A549 (cell line): ENCODE results near the gene IL18RAP. TPM values are rescaled to one million over a fixed set of nuclear protein-coding genes. Genes with fewer than 3 reads are reported as not detected.

ENCODE experiments used
- ATAC-seq, 2 experiments: fragments of 200-7000 bp in 1 of 2; fragments of >200 bp in 1 of 2; cut with Nextera tagmentation in 1 of 2; cut with Tn5 transposase in 1 of 2; 3 replicates each; pipeline versions ENCODE4 v1.8.0 to v1.9.1; 2018 to 2020; ENCODE audit warnings: mild to moderate bottlenecking in 1 of 2, moderate library complexity in 1 of 2
- CTCF ChIA-PET: fragments of 300-600 bp; sonication (Branson Sonifier 250); formaldehyde crosslinking; extraction: SDS; loops from one replicate; lab custom pipeline; 2021; ENCODE audit warnings: antibody characterized with exemption, inconsistent platforms; lab: Yijun Ruan, JAX
- POLR2A ChIA-PET: fragments of 350-600 bp; formaldehyde crosslinking; extraction: SDS; loops from one replicate; lab custom pipeline; 2021; ENCODE audit warnings: antibody characterized with exemption, inconsistent platforms; lab: Yijun Ruan, JAX
- DNase-seq, 2 experiments: peaks; one replicate each; pipeline versions ENCODE4 v3.0.0 to v3.0.0-alpha.2; 2011 to 2016; ENCODE audit warnings: low read depth in 1 of 2, low spot score in 1 of 2
- FAIRE-seq: peaks from 2 replicates; lab custom pipeline; 2011; peaks lifted over from hg19 to GRCh38; lab: Jason Lieb, UNC
- H3K27ac ChIP-seq, 2 experiments: fragments of >200 bp; sonication (Bioruptor Twin); formaldehyde crosslinking; 3 replicates each; pipeline ENCODE4 v1.5.1; 2016 to 2017
- H3K4me1 ChIP-seq: fragments of >200 bp; sonication (Bioruptor Twin); formaldehyde crosslinking; 3 replicates; pipeline ENCODE4 v1.6.1; 2016
- H3K4me2 ChIP-seq: fragments of >200 bp; sonication (Bioruptor Twin); formaldehyde crosslinking; 3 replicates; pipeline ENCODE4 v1.6.1; 2016
- H3K4me3 ChIP-seq: fragments of >200 bp; sonication (Bioruptor Twin); formaldehyde crosslinking; 3 replicates; pipeline ENCODE4 v1.5.1; 2016
- H3K9me3 ChIP-seq: fragments of >200 bp; sonication (Bioruptor Twin); formaldehyde crosslinking; 3 replicates; pipeline ENCODE4 v1.6.1; 2016
- CEBPB ChIP-seq, 2 experiments: fragments of >200 bp in 1 of 2; sonication (Bioruptor Twin) in 1 of 2; formaldehyde crosslinking in 1 of 2; IDR thresholded peaks; 2 replicates each; pipeline ENCODE4 v1.6.1; 2012 to 2016
- E2F6 ChIP-seq: IDR thresholded peaks from 2 replicates; pipeline ENCODE4 v1.6.1; 2012; ENCODE audit warnings: low read depth, borderline replicate concordance
- EHMT2 ChIP-seq: fragments of 200-600 bp; sonication (generic); IDR thresholded peaks from 2 replicates; pipeline ENCODE4 v1.6.1; 2016; ENCODE audit warnings: antibody characterized with exemption, low read depth, mild to moderate bottlenecking, moderate library complexity
- EP300 ChIP-seq, 2 experiments: fragments of >200 bp; sonication (Bioruptor Twin); formaldehyde crosslinking; IDR thresholded peaks; 2 replicates in 1 of 2; 3 replicates in 1 of 2; pipeline ENCODE4 v1.6.1; 2016 to 2017
- FOSB ChIP-seq: fragments of 250-450 bp; sonication (Bioruptor Pico); IDR thresholded peaks from 2 replicates; pipeline ENCODE4 v1.5.0; 2020; ENCODE audit warnings: mild to moderate bottlenecking, moderate library complexity
- FOXS1 ChIP-seq: fragments of 250-450 bp; sonication (Bioruptor Pico); IDR thresholded peaks from 2 replicates; pipeline ENCODE4 v1.5.0; 2020; ENCODE audit warnings: mild to moderate bottlenecking, moderate library complexity
- HDAC2 ChIP-seq: fragments of 200-600 bp; sonication (generic); IDR thresholded peaks from 2 replicates; pipeline ENCODE4 v1.6.1; 2016
- HMGXB4 ChIP-seq: fragments of 250-450 bp; sonication (Bioruptor Pico); IDR thresholded peaks from 2 replicates; pipeline ENCODE4 v1.5.0; 2021; ENCODE audit warnings: mild to moderate bottlenecking, moderate library complexity, borderline replicate concordance
- HOXA7 ChIP-seq: fragments of 250-450 bp; sonication (Bioruptor Pico); IDR thresholded peaks from 2 replicates; pipeline ENCODE4 v1.5.0; 2020; ENCODE audit warnings: mild to moderate bottlenecking, moderate library complexity
- HOXB13 ChIP-seq: fragments of 250-450 bp; sonication (Bioruptor Pico); IDR thresholded peaks from 2 replicates; pipeline ENCODE4 v1.5.0; 2020; ENCODE audit warnings: low read depth, mild to moderate bottlenecking, moderate library complexity
- MYC ChIP-seq: IDR thresholded peaks from 2 replicates; pipeline ENCODE4 v1.6.1; 2012; ENCODE audit warnings: mild to moderate bottlenecking, inconsistent platforms, low read length, improper control_type of control experiment, borderline replicate concordance
- PBX3 ChIP-seq: IDR thresholded peaks from 2 replicates; pipeline ENCODE4 v1.6.1; 2012
- POLR2AphosphoS2 ChIP-seq: conservative IDR thresholded peaks from 2 replicates; pipeline ENCODE4 v1.6.1; 2012; ENCODE audit warnings: low read length, improper control_type of control experiment, inconsistent platforms
- RAD21 ChIP-seq, 2 experiments: fragments of >200 bp in 1 of 2; sonication (Bioruptor Twin) in 1 of 2; formaldehyde crosslinking in 1 of 2; IDR thresholded peaks in 1 of 2; conservative IDR thresholded peaks in 1 of 2; 2 replicates in 1 of 2; 3 replicates in 1 of 2; pipeline ENCODE4 v1.6.1; 2012 to 2018; ENCODE audit warnings: inconsistent platforms in 1 of 2
- RCOR1 ChIP-seq: fragments of 150-350 bp; IDR thresholded peaks from 2 replicates; pipeline ENCODE4 v1.6.1; 2014; ENCODE audit warnings: antibody characterized with exemption, low read length, low read depth
- RFX5 ChIP-seq: fragments of 450-650 bp; IDR thresholded peaks from 2 replicates; pipeline ENCODE4 v1.7.1; 2014; ENCODE audit warnings: antibody characterized with exemption, mild to moderate bottlenecking, moderate library complexity
- SMC3 ChIP-seq: fragments of >200 bp; sonication (Bioruptor Twin); formaldehyde crosslinking; IDR thresholded peaks from 3 replicates; pipeline ENCODE4 v1.6.1; 2018; ENCODE audit warnings: inconsistent platforms
- SREBF2 ChIP-seq: fragments of 450-650 bp; IDR thresholded peaks from 2 replicates; pipeline ENCODE4 v1.6.1; 2014; ENCODE audit warnings: mild to moderate bottlenecking, moderate library complexity
- TP53 ChIP-seq: fragments of 250-450 bp; sonication (Bioruptor Pico); IDR thresholded peaks from 2 replicates; pipeline ENCODE4 v1.5.0; 2021; ENCODE audit warnings: mild to moderate bottlenecking, moderate library complexity
- ZNF302 ChIP-seq: fragments of 250-450 bp; sonication (Bioruptor Pico); IDR thresholded peaks from 2 replicates; pipeline ENCODE4 v1.9.0; 2021; ENCODE audit warnings: inconsistent platforms, mild to moderate bottlenecking, moderate library complexity
- ZSCAN20 ChIP-seq: fragments of 250-450 bp; sonication (Bioruptor Pico); IDR thresholded peaks from 2 replicates; pipeline ENCODE4 v1.8.0; 2022; ENCODE audit warnings: mild to moderate bottlenecking, moderate library complexity
- WGBS: methylation state at CpG from one replicate; pipeline ENCODE4 v1.1.6; 2017; ENCODE audit errors: missing lambda C conversion rate; 5-methylcytosine and 5-hydroxymethylcytosine counted together
- polyA plus RNA-seq, 4 experiments: library from polyadenylated mRNA; depleted of rRNA in 3 of 4; stranded (reverse); fragments of >200 nt; fragmentation: RNase III in 1 of 4; extraction: RNeasy Plus Mini Kit Qiagen cat#74134 plus additional on column Dnase treatment in 1 of 4; gene quantifications; 2 replicates in 3 of 4; 3 replicates in 1 of 4; pipeline ENCODE4 v1.2.3, GENCODE V29; 2011 to 2017
- TF ChIP-seq, protein P1 (sequence below): fragments of 250-450 bp; sonication (Bioruptor Pico); IDR thresholded peaks from 2 replicates; pipeline ENCODE4 v1.5.0; 2020; ENCODE audit warnings: low read depth, mild to moderate bottlenecking, moderate library complexity
- TF ChIP-seq, protein P2 (sequence below): fragments of >200 bp; sonication (Bioruptor Twin); formaldehyde crosslinking; IDR thresholded peaks from 2 replicates; pipeline ENCODE4 v1.6.1; 2016
- TF ChIP-seq, protein P3 (sequence below): fragments of 450-650 bp; IDR thresholded peaks from 2 replicates; pipeline ENCODE4 v1.6.1; 2014; ENCODE audit warnings: antibody characterized with exemption
- TF ChIP-seq, protein P4 (sequence below): fragments of 150-350 bp; IDR thresholded peaks from 2 replicates; pipeline ENCODE4 v1.6.1; 2014; ENCODE audit warnings: low read depth, mild to moderate bottlenecking, low read length
- TF ChIP-seq, protein P5 (sequence below): IDR thresholded peaks from 2 replicates; pipeline ENCODE4 v1.6.1; 2012

Gene IL18RAP
- polyA plus RNA-seq, 2 of the 4 experiments (the other 2 are of a cell fraction) = 0.04 TPM; not detected in 1

- DNase-seq (no peak), ATAC-seq (no peak), FAIRE-seq (no peak)
- Histone ChIP-seq H3K4me1 (no peaks in the 10 kb centered on the region), H3K27ac (no peak overlapping the region), H3K9me3 (no peaks in the 10 kb centered on the region), H3K4me3 (no peak overlapping the region), H3K4me2 (no peak overlapping the region)
- TF ChIP-seq, protein P1, sequence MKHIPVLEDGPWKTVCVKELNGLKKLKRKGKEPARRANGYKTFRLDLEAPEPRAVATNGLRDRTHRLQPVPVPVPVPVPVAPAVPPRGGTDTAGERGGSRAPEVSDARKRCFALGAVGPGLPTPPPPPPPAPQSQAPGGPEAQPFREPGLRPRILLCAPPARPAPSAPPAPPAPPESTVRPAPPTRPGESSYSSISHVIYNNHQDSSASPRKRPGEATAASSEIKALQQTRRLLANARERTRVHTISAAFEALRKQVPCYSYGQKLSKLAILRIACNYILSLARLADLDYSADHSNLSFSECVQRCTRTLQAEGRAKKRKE (CRISPR knock-in tag) = no peak
- TF ChIP-seq HMGXB4 (CRISPR knock-in tag) (no peak), RAD21 (conservative IDR thresholded peaks at IDR 0.05 in 1 of 2, IDR thresholded peaks at IDR 0.05 in 1 of 2) (no peak), ZSCAN20 (no peak), POLR2AphosphoS2 (no peak), MYC (no peak), TP53 (CRISPR knock-in tag) (no peak), EP300 (IDR thresholded peaks at IDR 0.05) (no peak), FOSB (CRISPR knock-in tag) (no peak), RCOR1 (no peak), E2F6 (no peak), EHMT2 (no peak), RFX5 (no peak), ZNF302 (CRISPR knock-in tag) (no peak), SMC3 (no peak), HOXA7 (no peak), HOXB13 (CRISPR knock-in tag) (no peak)
- TF ChIP-seq, protein P2, sequence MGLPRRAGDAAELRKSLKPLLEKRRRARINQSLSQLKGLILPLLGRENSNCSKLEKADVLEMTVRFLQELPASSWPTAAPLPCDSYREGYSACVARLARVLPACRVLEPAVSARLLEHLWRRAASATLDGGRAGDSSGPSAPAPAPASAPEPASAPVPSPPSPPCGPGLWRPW = no peak
- TF ChIP-seq, protein P3, sequence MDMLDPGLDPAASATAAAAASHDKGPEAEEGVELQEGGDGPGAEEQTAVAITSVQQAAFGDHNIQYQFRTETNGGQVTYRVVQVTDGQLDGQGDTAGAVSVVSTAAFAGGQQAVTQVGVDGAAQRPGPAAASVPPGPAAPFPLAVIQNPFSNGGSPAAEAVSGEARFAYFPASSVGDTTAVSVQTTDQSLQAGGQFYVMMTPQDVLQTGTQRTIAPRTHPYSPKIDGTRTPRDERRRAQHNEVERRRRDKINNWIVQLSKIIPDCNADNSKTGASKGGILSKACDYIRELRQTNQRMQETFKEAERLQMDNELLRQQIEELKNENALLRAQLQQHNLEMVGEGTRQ = no peak
- WGBS = 76% methylated on average over 1 of the region's 1 CpG
- POLR2A ChIA-PET = no interaction called here
- CTCF ChIA-PET = no interaction called here
These were observed 5.0 kb upstream of the IL18RAP start for GRCh38 chr2:102417946-102418345.

- no peaks in the 10 kb centered on the region for H3K9me3 ChIP-seq
- DNase-seq = no peak
- POLR2A ChIA-PET = no interaction called here
- no peak overlapping the region for H3K4me3 ChIP-seq
- H3K4me2 ChIP-seq = no peak overlapping the region
- no peak for TF ChIP-seq EP300 (IDR thresholded peaks at IDR 0.05)
- TF ChIP-seq EHMT2 = no peak
- TF ChIP-seq PBX3 = no peak
- TF ChIP-seq, protein P3 = no peak
- TF ChIP-seq CEBPB (IDR thresholded peaks at IDR 0.05) = no peak
- TF ChIP-seq, protein P4, sequence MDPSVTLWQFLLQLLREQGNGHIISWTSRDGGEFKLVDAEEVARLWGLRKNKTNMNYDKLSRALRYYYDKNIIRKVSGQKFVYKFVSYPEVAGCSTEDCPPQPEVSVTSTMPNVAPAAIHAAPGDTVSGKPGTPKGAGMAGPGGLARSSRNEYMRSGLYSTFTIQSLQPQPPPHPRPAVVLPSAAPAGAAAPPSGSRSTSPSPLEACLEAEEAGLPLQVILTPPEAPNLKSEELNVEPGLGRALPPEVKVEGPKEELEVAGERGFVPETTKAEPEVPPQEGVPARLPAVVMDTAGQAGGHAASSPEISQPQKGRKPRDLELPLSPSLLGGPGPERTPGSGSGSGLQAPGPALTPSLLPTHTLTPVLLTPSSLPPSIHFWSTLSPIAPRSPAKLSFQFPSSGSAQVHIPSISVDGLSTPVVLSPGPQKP = no peak
- TF ChIP-seq HOXA7 = no peak
- TF ChIP-seq, protein P5, sequence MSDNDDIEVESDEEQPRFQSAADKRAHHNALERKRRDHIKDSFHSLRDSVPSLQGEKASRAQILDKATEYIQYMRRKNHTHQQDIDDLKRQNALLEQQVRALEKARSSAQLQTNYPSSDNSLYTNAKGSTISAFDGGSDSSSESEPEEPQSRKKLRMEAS = no peak
- no peak for TF ChIP-seq HDAC2
- no peak for TF ChIP-seq MYC
- no peak for TF ChIP-seq FOXS1 (CRISPR knock-in tag)
- TF ChIP-seq SREBF2 = no peak
- CTCF ChIA-PET = no interaction called here
- H3K27ac ChIP-seq = no peak overlapping the region
- FAIRE-seq = no peak
- H3K4me1 ChIP-seq = no peaks in the 10 kb centered on the region
- 3% methylated on average over 2 of the region's 2 CpGs for WGBS
- no peak for ATAC-seq
These were observed 4.5 kb upstream of the IL18RAP start for GRCh38 chr2:102418421-102418961.
